B cell (primary cell): ENCODE measurements around the gene RPTOR. TPM values are rescaled to one million over a fixed set of nuclear protein-coding genes. Genes with fewer than 3 reads are reported as not detected.

Source experiments
- ATAC-seq: fragments of 200-7000 bp; cut with Tn5 transposase; one replicate; pipeline ENCODE4 v1.10.0; 2021; ENCODE audit warnings: low read depth, mild to moderate bottlenecking, moderate number of reproducible peaks, moderate library complexity
- CTCF ChIA-PET: fragments of 350-600 bp; sonication (Branson Sonifier 250); formaldehyde crosslinking; loops from one replicate; lab custom pipeline; 2021; ENCODE audit warnings: antibody characterized with exemption, inconsistent platforms; lab: Charles Lee
- POLR2A ChIA-PET: fragments of 350-600 bp; sonication (Branson Sonifier 250); formaldehyde crosslinking; loops from one replicate; lab custom pipeline; 2021; ENCODE audit warnings: antibody characterized with exemption; lab: Charles Lee
- DNase-seq: peaks from one replicate; pipeline ENCODE4 v3.0.0; 2013
- H2AFZ ChIP-seq: 2 replicates; pipeline ENCODE4 v1.6.1; 2012; ENCODE audit warnings: mild to moderate bottlenecking, low read depth, low read length; ENCODE audit not compliant: insufficient read depth, poor library complexity, severe bottlenecking
- H3K27ac ChIP-seq, 2 donors: 1 replicate in 1 of 2; 2 replicates in 1 of 2; pipeline ENCODE4 v1.5.1; 2012 to 2013; ENCODE audit warnings: low read length in 2 of 2, mild to moderate bottlenecking in 2 of 2, moderate library complexity in 1 of 2
- H3K27me3 ChIP-seq, 4 experiments: fragments of 200-600 bp in 1 of 4; sonication (generic) in 1 of 4; replicated peaks in 1 of 4; 1 replicate in 2 of 4; 2 replicates in 2 of 4; pipeline versions ENCODE4 v1.6.1 to v1.7.0; 2013 to 2016; ENCODE audit warnings: low read length in 3 of 4, mild to moderate bottlenecking in 2 of 4, mixed read lengths in 1 of 4, moderate library complexity in 1 of 4; ENCODE audit not compliant: insufficient read depth in 4 of 4, control insufficient read depth in 3 of 4; ENCODE audit errors: control extremely low read depth in 1 of 4
- H3K36me3 ChIP-seq, 2 experiments: replicated peaks in 1 of 2; 1 replicate in 1 of 2; 2 replicates in 1 of 2; pipeline versions ENCODE4 v1.6.1 to v1.7.1; 2013; ENCODE audit warnings: low read length in 1 of 2; ENCODE audit not compliant: insufficient read depth in 2 of 2, control insufficient read depth in 1 of 2; ENCODE audit errors: control extremely low read depth in 1 of 2, extremely low read depth in 1 of 2
- H3K4me1 ChIP-seq, 2 donors: fragments of 200-600 bp in 1 of 2; sonication (generic) in 1 of 2; 1 replicate in 1 of 2; 2 replicates in 1 of 2; pipeline versions ENCODE4 v1.5.1 to v1.6.1; 2013 to 2017; ENCODE audit warnings: low read length in 2 of 2; ENCODE audit not compliant: control insufficient read depth in 2 of 2, insufficient read depth in 2 of 2
- H3K4me2 ChIP-seq: replicated peaks from 2 replicates; pipeline ENCODE3; 2012; ENCODE audit warnings: mild to moderate bottlenecking, low read depth, low read length; ENCODE audit not compliant: poor library complexity, severe bottlenecking
- H3K4me3 ChIP-seq, 5 experiments: fragments of 200-600 bp in 1 of 5; sonication (generic) in 1 of 5; 1 replicate in 3 of 5; 2 replicates in 2 of 5; pipeline versions ENCODE4 v1.5.1 to v1.7.0; 2011 to 2016; ENCODE audit warnings: low read length in 4 of 5, mild to moderate bottlenecking in 4 of 5, low read depth in 2 of 5, control low read depth in 1 of 5, moderate library complexity in 1 of 5; ENCODE audit not compliant: insufficient read depth in 1 of 5; ENCODE audit errors: control extremely low read depth in 1 of 5, extremely low read depth in 1 of 5
- H3K79me2 ChIP-seq: fragments of 200-600 bp; sonication (generic); one replicate; pipeline ENCODE4 v1.6.0; 2016; ENCODE audit warnings: low read length; ENCODE audit not compliant: control insufficient read depth, insufficient read depth
- H3K9ac ChIP-seq: fragments of 200-600 bp; sonication (generic); 2 replicates; pipeline ENCODE4 v1.6.1; 2017; ENCODE audit warnings: mild to moderate bottlenecking, low read length, moderate library complexity
- H3K9me3 ChIP-seq, 3 donors: one replicate each; pipeline versions ENCODE4 v1.6.1 to v1.7.1; 2013; ENCODE audit warnings: low read length in 2 of 3; ENCODE audit not compliant: control insufficient read depth in 2 of 3, insufficient read depth in 1 of 3; ENCODE audit errors: control extremely low read depth in 1 of 3
- H4K20me1 ChIP-seq: 2 replicates; pipeline ENCODE4 v1.6.0; 2012; ENCODE audit warnings: mild to moderate bottlenecking, low read length; ENCODE audit not compliant: insufficient read depth, control insufficient read depth, poor library complexity, severe bottlenecking
- H3K27ac Mint-ChIP-seq: one replicate; pipeline ENCODE4 v1.8.0; 2021; ENCODE audit warnings: mixed read lengths
- H3K27me3 Mint-ChIP-seq: one replicate; pipeline ENCODE4 v1.8.0; 2021; ENCODE audit warnings: mixed read lengths
- H3K4me1 Mint-ChIP-seq: one replicate; pipeline ENCODE4 v1.8.0; 2021; ENCODE audit warnings: mixed read lengths
- H3K4me3 Mint-ChIP-seq: one replicate; pipeline ENCODE4 v1.8.0; 2021; ENCODE audit warnings: mixed read lengths
- H3K9me3 Mint-ChIP-seq: one replicate; pipeline ENCODE4 v1.8.0; 2022; ENCODE audit warnings: mixed read lengths; ENCODE audit not compliant: insufficient read depth
- CTCF ChIP-seq: fragments of 200-600 bp; IDR thresholded peaks from one replicate; pipeline ENCODE4 v1.8.0; 2022; ENCODE audit warnings: antibody characterized with exemption, mild to moderate bottlenecking
- EZH2 ChIP-seq: IDR thresholded peaks from 2 replicates; pipeline ENCODE4 v1.6.1; 2012; ENCODE audit warnings: borderline replicate concordance, low read depth, mild to moderate bottlenecking, moderate library complexity, low read length; ENCODE audit not compliant: insufficient read depth, poor library complexity, severe bottlenecking
- WGBS: methylation state at CpG from one replicate; pipeline ENCODE4 v1.1.5; 2013; ENCODE audit warnings: missing lambda C conversion rate; ENCODE audit not compliant: insufficient coverage; 5-methylcytosine and 5-hydroxymethylcytosine counted together
- intact Hi-C: fragments of 100-400 bp; cut with micrococcal nuclease; formaldehyde crosslinking; loops from one replicate; pipeline ENCODE4 v1.10.0; 2022
- polyA plus RNA-seq: library from polyadenylated mRNA; depleted of rRNA; stranded (reverse); fragments of >200 nt; gene quantifications from 2 replicates; pipeline ENCODE4 v1.2.3, GENCODE V29; 2012
- total RNA-seq, 2 donors: library from RNA; stranded (reverse); fragments of 120-200 nt in 1 of 2; gene quantifications; 1 replicate in 1 of 2; 2 replicates in 1 of 2; pipeline versions ENCODE4 v1.2.3 to v1.2.4, GENCODE V29; 2013 to 2022

Gene RPTOR
- total and polyA plus RNA-seq, 2 donors (not counting 1 experiment from before 2014, with no cell fraction given) = 13.4 to 58.8 TPM

GRCh38 chr17:80948019-80948975, 403.7 kb downstream of the RPTOR start:
- no peak for ATAC-seq
- Mint-ChIP-seq H3K27me3 (no peaks in the 10 kb centered on the region), H3K27ac (no peak overlapping the region), H3K4me3 (no peak overlapping the region), H3K9me3 (no peaks in the 10 kb centered on the region), H3K4me1 (peaks cover 9% of the 10 kb centered on the region)
- TF ChIP-seq CTCF = no peak
- TF ChIP-seq EZH2 = no peak
- intact Hi-C loops = no loop called here
- peaks cover 0 to 6% (median 0%) of the 10 kb centered on the region in 3 donors for H3K9me3 ChIP-seq
- no peaks in the 10 kb centered on the region for H3K79me2 ChIP-seq
- ChIA-PET POLR2A (no interaction called here), CTCF (interaction anchor here (0.6 to 1.2 kb wide), 3 partner anchors 38 to 580 kb away, joined by 3 to 4 read pairs (median 4); no protein-coding TSS in a partner anchor)
- H3K27ac ChIP-seq = no peak overlapping the region
- no peak overlapping the region for H2AFZ ChIP-seq
- H3K4me1 ChIP-seq = peaks cover 10 to 15% of the 10 kb centered on the region in 2 donors
- WGBS = 98% methylated on average over 48 of the region's 48 CpGs
- no peak overlapping the region for H3K4me3 ChIP-seq
- H3K36me3 ChIP-seq = peaks cover 0 to 30% of the 10 kb centered on the region in 2 experiments
- DNase-seq = no peak
- H4K20me1 ChIP-seq = no peaks in the 10 kb centered on the region
- no peak overlapping the region for H3K4me2 ChIP-seq
- H3K27me3 ChIP-seq = no peaks in the 10 kb centered on the region
- no peak overlapping the region for H3K9ac ChIP-seq

GRCh38 chr17:80948976-80949450, 404.4 kb downstream of the RPTOR start:
- Histone ChIP-seq H3K4me3 (no peak overlapping the region), H3K4me2 (no peak overlapping the region), H3K27ac (no peak overlapping the region), H3K36me3 (peaks cover 0 to 30% of the 10 kb centered on the region in 2 experiments), H3K27me3 (no peaks in the 10 kb centered on the region), H3K79me2 (no peaks in the 10 kb centered on the region), H3K4me1 (peaks cover 10 to 15% of the 10 kb centered on the region in 2 donors), H2AFZ (no peak overlapping the region), H3K9me3 (peaks cover 0 to 4% (median 0%) of the 10 kb centered on the region in 3 donors), H3K9ac (no peak overlapping the region), H4K20me1 (no peaks in the 10 kb centered on the region)
- Mint-ChIP-seq H3K27me3 (no peaks in the 10 kb centered on the region), H3K4me1 (peaks cover 14% of the 10 kb centered on the region), H3K9me3 (no peaks in the 10 kb centered on the region), H3K27ac (no peak overlapping the region), H3K4me3 (no peak overlapping the region)
- intact Hi-C loops = no loop called here
- WGBS = 96% methylated on average over 12 of the region's 16 CpGs
- no peak for ATAC-seq
- ChIA-PET CTCF (interaction anchor here (0.6 to 1.2 kb wide), 2 partner anchors 38 to 62 kb away, joined by 4 read pairs; no protein-coding TSS in a partner anchor), POLR2A (no interaction called here)
- no peak for TF ChIP-seq EZH2
- TF ChIP-seq CTCF = no peak
- DNase-seq = no peak
